Mesendoderm (in vitro differentiated cells): ENCODE measurements around the gene SKI.
A peak's percentile ranks its signal among the peaks of the same experiment; 100 is the strongest.

ENCODE experiments used
- DNase-seq: peaks from one replicate; pipeline ENCODE4 v3.0.0; 2013
- H2AK5ac ChIP-seq: 2 replicates; pipeline ENCODE4 v1.6.1; 2013; ENCODE audit warnings: low read length, inconsistent platforms
- H2BK120ac ChIP-seq: 2 replicates; pipeline ENCODE4 v1.6.1; 2013; ENCODE audit warnings: low read depth, mild to moderate bottlenecking, low read length, moderate library complexity, mixed read lengths
- H2BK15ac ChIP-seq: replicated peaks from 2 replicates; pipeline ENCODE4 v1.6.1; 2013; ENCODE audit warnings: low read depth, mild to moderate bottlenecking, moderate library complexity
- H2BK5ac ChIP-seq: 2 replicates; pipeline ENCODE4 v1.6.1; 2013; ENCODE audit warnings: low read length, inconsistent platforms
- H3K18ac ChIP-seq: 2 replicates; pipeline ENCODE4 v1.6.1; 2013; ENCODE audit warnings: mild to moderate bottlenecking, low read length, mixed read lengths
- H3K23ac ChIP-seq: one replicate; pipeline ENCODE4 v1.6.1; 2013; ENCODE audit warnings: low read length
- H3K27ac ChIP-seq: 2 replicates; pipeline ENCODE4 v1.5.1; 2013; ENCODE audit warnings: low read depth, mild to moderate bottlenecking, inconsistent platforms, low read length, moderate library complexity
- H3K27me3 ChIP-seq: 2 replicates; pipeline ENCODE4 v1.6.1; 2013; ENCODE audit warnings: low read length, control low read depth, mild to moderate bottlenecking, inconsistent platforms; ENCODE audit not compliant: insufficient read depth, poor library complexity
- H3K36me3 ChIP-seq: 2 replicates; pipeline ENCODE4 v1.6.1; 2013; ENCODE audit warnings: low read length, inconsistent platforms; ENCODE audit not compliant: control insufficient read depth, insufficient read depth
- H3K4ac ChIP-seq: one replicate; pipeline ENCODE4 v1.6.1; 2013; ENCODE audit warnings: low read depth, mild to moderate bottlenecking, low read length, moderate library complexity
- H3K4me1 ChIP-seq: 2 replicates; pipeline ENCODE4 v1.6.1; 2013; ENCODE audit warnings: low read depth, low read length, inconsistent platforms; ENCODE audit not compliant: control insufficient read depth
- H3K4me2 ChIP-seq: 2 replicates; pipeline ENCODE4 v1.6.1; 2013; ENCODE audit warnings: low read length
- H3K4me3 ChIP-seq: 2 replicates; pipeline ENCODE4 v1.5.1; 2013; ENCODE audit warnings: mild to moderate bottlenecking, low read length
- H3K56ac ChIP-seq: one replicate; pipeline ENCODE4 v1.6.1; 2013; ENCODE audit warnings: low read length
- H3K79me1 ChIP-seq: 2 replicates; pipeline ENCODE4 v1.6.1; 2013; ENCODE audit warnings: low read length, inconsistent platforms
- H3K79me2 ChIP-seq: 2 replicates; pipeline ENCODE4 v1.6.1; 2013; ENCODE audit warnings: mild to moderate bottlenecking, low read length; ENCODE audit not compliant: control insufficient read depth, insufficient read depth
- H3K9ac ChIP-seq: 2 replicates; pipeline ENCODE4 v1.6.1; 2013; ENCODE audit warnings: low read length, inconsistent platforms
- H4K5ac ChIP-seq: one replicate; pipeline ENCODE4 v1.6.1; 2013; ENCODE audit warnings: low read length
- H4K8ac ChIP-seq: one replicate; pipeline ENCODE4 v1.6.1; 2013; ENCODE audit warnings: low read depth, mild to moderate bottlenecking, control low read depth, low read length, moderate library complexity
- WGBS: extraction: QIAGEN DNeasy Blood & Tissue Kit; methylation state at CpG from one replicate; pipeline ENCODE4 v1.1.7; 2013; ENCODE audit warnings: low lambda C conversion rate, missing lambda C conversion rate; ENCODE audit not compliant: insufficient coverage; ENCODE audit errors: extremely low coverage; 5-methylcytosine and 5-hydroxymethylcytosine counted together

SKI gene

DNA sequence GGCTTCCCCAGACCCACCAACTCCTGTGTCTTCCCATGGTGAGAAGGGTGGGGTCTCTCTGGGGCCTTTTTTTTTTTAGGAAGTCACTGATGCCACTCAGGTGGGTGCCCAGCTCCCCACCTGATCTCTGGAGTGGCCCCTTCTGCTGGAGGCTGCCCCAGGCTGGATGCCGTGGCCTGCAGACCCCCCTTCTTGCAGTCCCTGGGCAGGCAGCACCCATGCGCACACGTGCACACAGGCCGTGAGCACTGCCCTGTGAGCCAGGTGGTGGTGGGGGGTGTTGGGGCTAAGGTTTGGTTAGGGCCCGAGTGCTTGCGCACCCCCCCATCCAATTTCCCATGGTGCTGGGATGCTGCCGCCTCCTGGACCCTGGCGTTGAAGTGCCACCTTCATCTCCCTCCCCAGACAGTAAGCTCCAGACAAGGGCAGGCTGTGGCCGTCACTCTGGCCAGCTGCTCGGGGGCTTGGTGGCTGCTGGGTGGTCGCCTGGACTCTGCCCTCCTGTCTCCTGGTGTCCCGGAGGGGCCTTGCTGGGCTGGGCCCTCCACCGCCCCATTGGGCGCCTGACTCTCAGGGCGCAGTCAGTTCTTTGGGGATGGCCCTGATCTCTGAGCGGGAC, 50.6 kb downstream of the SKI start:
- DNase-seq: no peak
- H4K5ac ChIP-seq: no peak overlapping the region
- H3K27ac ChIP-seq: peak overlapping the region; percentile 80
- H2BK120ac ChIP-seq: no peak overlapping the region
- H2BK15ac ChIP-seq: no peak overlapping the region
- H3K79me2 ChIP-seq: peaks cover 65% of the 10 kb centered on the region
- peaks cover 16% of the 10 kb centered on the region for H3K4me1 ChIP-seq
- H3K18ac ChIP-seq: peak overlapping the region; percentile 22
- H3K4me3 ChIP-seq: no peak overlapping the region
- H4K8ac ChIP-seq: no peak overlapping the region
- peak overlapping the region; percentile 85 for H3K56ac ChIP-seq
- H3K4ac ChIP-seq: peak overlapping the region; percentile 57
- H3K9ac ChIP-seq: peak overlapping the region; percentile 56
- no peak overlapping the region for H3K4me2 ChIP-seq
- peak overlapping the region; percentile 85 for H3K23ac ChIP-seq
- peak overlapping the region; percentile 2 for H2AK5ac ChIP-seq
- peak overlapping the region; percentile 84 for H2BK5ac ChIP-seq
- no peaks in the 10 kb centered on the region for H3K36me3 ChIP-seq
- no peaks in the 10 kb centered on the region for H3K27me3 ChIP-seq
- no CpG with 5 or more reads among the region's 16 CpGs for WGBS
- peaks cover 14% of the 10 kb centered on the region for H3K79me1 ChIP-seq

DNA sequence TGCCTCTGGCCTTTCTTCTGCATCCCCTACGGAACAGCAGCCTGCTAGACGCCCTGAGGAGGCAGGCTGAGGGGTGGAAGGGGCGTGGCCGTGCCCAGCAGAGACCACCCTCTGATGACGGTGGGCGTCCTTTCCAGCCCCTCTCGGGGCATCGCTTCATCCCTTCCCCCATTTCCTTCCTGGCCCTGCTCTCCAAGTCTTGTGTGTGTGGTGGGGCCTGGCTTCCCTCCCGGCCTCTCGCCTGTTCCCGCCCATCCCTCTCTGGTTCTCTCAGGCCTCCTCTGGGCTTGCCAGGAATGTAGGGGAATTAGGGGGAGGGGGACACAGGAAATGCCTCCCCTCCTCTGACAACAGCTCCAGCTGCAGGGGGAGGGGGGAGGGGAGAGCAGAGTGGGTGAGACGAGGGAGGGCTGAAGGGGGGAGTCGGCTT, 51.1 kb downstream of the SKI start:
- H2BK120ac ChIP-seq: no peak overlapping the region
- peak overlapping the region; percentile 17 for H3K4ac ChIP-seq
- peak overlapping the region; percentile 56 for H3K9ac ChIP-seq
- no peaks in the 10 kb centered on the region for H3K27me3 ChIP-seq
- H2AK5ac ChIP-seq: no peak overlapping the region
- H3K4me2 ChIP-seq: no peak overlapping the region
- H3K4me1 ChIP-seq: peaks cover 16% of the 10 kb centered on the region
- no peak overlapping the region for H3K23ac ChIP-seq
- peaks cover 13% of the 10 kb centered on the region for H3K79me1 ChIP-seq
- DNase-seq: peak; percentile 100
- H3K79me2 ChIP-seq: peaks cover 65% of the 10 kb centered on the region
- no CpG with 5 or more reads among the region's 13 CpGs for WGBS
- H4K5ac ChIP-seq: no peak overlapping the region
- H2BK5ac ChIP-seq: peak overlapping the region; percentile 29
- H3K36me3 ChIP-seq: no peaks in the 10 kb centered on the region
- H3K4me3 ChIP-seq: no peak overlapping the region
- peak overlapping the region; percentile 88 for H3K56ac ChIP-seq
- no peak overlapping the region for H2BK15ac ChIP-seq
- no peak overlapping the region for H4K8ac ChIP-seq
- peak overlapping the region; percentile 35 for H3K18ac ChIP-seq
- H3K27ac ChIP-seq: peak overlapping the region; percentile 80

DNA sequence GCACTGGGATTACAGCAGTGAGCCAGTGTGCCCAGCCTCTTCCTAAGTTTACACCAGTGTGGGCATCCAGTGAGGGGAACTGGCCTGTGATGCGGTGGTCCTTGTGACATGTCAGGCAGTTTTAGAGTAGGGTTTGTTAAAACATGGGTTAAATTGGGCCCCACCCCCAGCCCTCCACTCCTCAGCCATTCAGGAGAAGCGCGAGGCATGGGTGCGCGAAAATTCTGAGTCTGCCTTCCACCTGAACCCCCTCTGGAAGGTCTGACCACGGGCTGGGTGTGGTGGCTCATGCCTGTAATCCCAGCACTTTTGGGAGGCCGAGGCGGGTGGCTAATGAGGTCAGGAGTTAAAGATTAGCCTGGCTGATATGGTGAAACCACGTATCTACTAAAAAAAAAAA, 51.7 kb downstream of the SKI start:
- peaks cover 13% of the 10 kb centered on the region for H3K79me1 ChIP-seq
- H3K56ac ChIP-seq: peak overlapping the region; percentile 88
- DNase-seq: no peak
- H2BK120ac ChIP-seq: peak overlapping the region; percentile 3
- peak overlapping the region; percentile 35 for H3K18ac ChIP-seq
- no peak overlapping the region for H3K4me3 ChIP-seq
- H3K4ac ChIP-seq: peak overlapping the region; percentile 37
- WGBS: no CpG with 5 or more reads among the region's 9 CpGs
- H3K36me3 ChIP-seq: no peaks in the 10 kb centered on the region
- H3K4me2 ChIP-seq: no peak overlapping the region
- H2BK5ac ChIP-seq: peak overlapping the region; percentile 87
- peaks cover 64% of the 10 kb centered on the region for H3K79me2 ChIP-seq
- no peak overlapping the region for H2AK5ac ChIP-seq
- H3K27me3 ChIP-seq: no peaks in the 10 kb centered on the region
- peak overlapping the region; percentile 56 for H3K9ac ChIP-seq
- no peak overlapping the region for H4K5ac ChIP-seq
- H3K4me1 ChIP-seq: peaks cover 16% of the 10 kb centered on the region
- H3K23ac ChIP-seq: no peak overlapping the region
- H2BK15ac ChIP-seq: no peak overlapping the region
- peak overlapping the region; percentile 78 for H3K27ac ChIP-seq
- H4K8ac ChIP-seq: no peak overlapping the region

DNA sequence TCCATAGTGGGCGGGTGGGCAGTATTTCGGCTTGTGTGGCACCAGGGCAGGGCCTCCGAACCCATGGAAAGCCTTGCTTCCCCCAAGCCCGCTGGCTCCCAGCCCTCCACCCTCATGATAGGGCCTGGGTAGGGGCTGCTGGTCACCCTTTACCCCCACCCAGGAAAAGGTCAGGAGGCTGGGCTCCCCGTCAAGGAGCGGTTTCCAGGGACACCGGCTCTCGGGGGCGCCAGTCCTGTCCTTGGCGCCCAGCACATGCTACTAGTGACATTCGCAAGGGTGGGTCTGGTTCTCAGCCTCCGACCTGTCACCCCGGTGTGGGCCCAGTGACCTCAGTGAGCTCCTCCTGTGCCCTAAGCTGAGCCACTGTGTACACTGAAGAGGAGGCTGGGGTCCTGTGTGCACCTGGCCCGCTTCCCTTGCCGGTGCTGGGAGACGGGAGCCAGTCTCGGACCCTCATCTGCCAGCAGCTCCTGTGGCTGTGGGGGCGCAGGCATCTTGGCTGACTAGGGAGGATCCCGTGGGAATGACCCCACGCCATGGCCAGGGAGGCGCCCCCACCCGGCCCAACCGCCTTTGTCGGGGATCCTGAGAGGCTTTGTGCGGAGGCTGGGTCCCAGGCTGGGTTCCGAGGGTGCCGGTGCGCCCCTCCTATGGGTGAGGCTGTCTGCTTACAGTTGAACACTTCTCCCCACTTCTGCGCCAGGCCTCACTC, 54.6 kb downstream of the SKI start:
- no peak overlapping the region for H3K4me3 ChIP-seq
- H2AK5ac ChIP-seq: no peak overlapping the region
- H3K27ac ChIP-seq: no peak overlapping the region
- H3K4ac ChIP-seq: no peak overlapping the region
- no peak overlapping the region for H2BK5ac ChIP-seq
- H3K56ac ChIP-seq: no peak overlapping the region
- H3K4me2 ChIP-seq: no peak overlapping the region
- H2BK120ac ChIP-seq: no peak overlapping the region
- no peaks in the 10 kb centered on the region for H3K27me3 ChIP-seq
- H3K79me2 ChIP-seq: peaks cover 56% of the 10 kb centered on the region
- no peaks in the 10 kb centered on the region for H3K36me3 ChIP-seq
- no peak overlapping the region for H3K23ac ChIP-seq
- H2BK15ac ChIP-seq: no peak overlapping the region
- no peak overlapping the region for H3K9ac ChIP-seq
- no CpG with 5 or more reads among the region's 29 CpGs for WGBS
- H3K79me1 ChIP-seq: peaks cover 15% of the 10 kb centered on the region
- no peak overlapping the region for H4K8ac ChIP-seq
- no peak overlapping the region for H4K5ac ChIP-seq
- DNase-seq: no peak
- no peak overlapping the region for H3K18ac ChIP-seq
- H3K4me1 ChIP-seq: peaks cover 15% of the 10 kb centered on the region

DNA sequence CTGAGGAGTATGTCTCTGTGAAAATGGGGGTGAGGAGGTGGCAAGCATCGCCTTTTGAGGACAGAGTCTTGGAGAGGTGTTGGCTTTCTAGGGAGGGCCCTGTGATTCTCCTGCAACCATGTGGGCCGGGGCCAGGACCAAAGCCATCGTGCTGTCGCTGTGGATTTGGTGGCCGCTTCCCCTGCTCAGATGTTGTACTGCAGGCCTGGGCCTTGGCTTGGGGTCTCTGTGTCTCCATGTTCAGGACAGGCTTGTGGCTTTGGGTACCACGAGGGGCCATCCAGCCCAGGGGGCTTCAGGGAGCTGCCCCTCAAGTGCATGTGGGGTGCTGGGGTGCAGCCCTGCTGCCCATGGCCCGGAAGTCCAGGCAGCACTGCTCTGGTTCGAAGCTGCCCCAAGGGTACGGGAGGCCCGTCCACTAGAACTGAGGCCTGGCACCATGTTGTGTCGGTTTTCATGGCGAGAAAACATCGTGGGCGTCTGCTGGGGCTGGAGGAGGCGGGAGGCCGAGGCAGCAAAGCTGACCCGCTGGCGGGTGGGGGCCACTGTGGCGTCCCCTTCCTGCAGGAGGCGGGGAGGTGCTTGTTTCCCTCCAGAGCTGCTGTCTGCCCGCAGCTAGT, 55.4 kb downstream of the SKI start:
- Histone ChIP-seq H2BK15ac (no peak overlapping the region), H3K18ac (no peak overlapping the region), H3K4me2 (no peak overlapping the region), H3K9ac (no peak overlapping the region), H3K79me1 (peaks cover 16% of the 10 kb centered on the region), H3K27me3 (no peaks in the 10 kb centered on the region), H2BK5ac (no peak overlapping the region), H3K27ac (no peak overlapping the region), H4K8ac (no peak overlapping the region), H3K36me3 (no peaks in the 10 kb centered on the region), H3K4me3 (no peak overlapping the region), H2AK5ac (no peak overlapping the region), H4K5ac (no peak overlapping the region), H3K4me1 (peaks cover 9% of the 10 kb centered on the region), H3K79me2 (peaks cover 54% of the 10 kb centered on the region), H3K56ac (no peak overlapping the region), H2BK120ac (no peak overlapping the region), H3K4ac (no peak overlapping the region), H3K23ac (no peak overlapping the region)
- DNase-seq: no peak
- no CpG with 5 or more reads among the region's 21 CpGs for WGBS
